Activated naive CD4-positive, alpha-beta T cell treated with anti-CD3 and anti-CD28 coated beads, Interleukin-2, amount 50 U/mL, for 24 hours (primary cell): ENCODE results near the gene RPS6KA1.
A peak's percentile ranks its signal among the peaks of the same experiment; 100 is the strongest.
"Not testable (repeated sequence)": the region's sequence is repeated elsewhere in the genome, so short reads cannot be mapped to it uniquely, and the experiment has no call there.

Experiments used
- H3K27ac Mint-ChIP-seq: one replicate; pipeline ENCODE4 v1.8.0; 2021; ENCODE audit warnings: mild to moderate bottlenecking, mixed read lengths
- H3K27me3 Mint-ChIP-seq: one replicate; pipeline ENCODE4 v1.8.0; 2021; ENCODE audit warnings: mixed read lengths
- H3K36me3 Mint-ChIP-seq: one replicate; pipeline ENCODE4 v1.8.0; 2021; ENCODE audit warnings: mixed read lengths
- H3K4me1 Mint-ChIP-seq: one replicate; pipeline ENCODE4 v1.8.0; 2021; ENCODE audit warnings: mixed read lengths
- H3K4me3 Mint-ChIP-seq: one replicate; pipeline ENCODE4 v1.8.0; 2021; ENCODE audit warnings: mild to moderate bottlenecking, mixed read lengths
- H3K9me3 Mint-ChIP-seq: one replicate; pipeline ENCODE4 v1.8.0; 2021; ENCODE audit warnings: mixed read lengths

The RPS6KA1 gene

DNA sequence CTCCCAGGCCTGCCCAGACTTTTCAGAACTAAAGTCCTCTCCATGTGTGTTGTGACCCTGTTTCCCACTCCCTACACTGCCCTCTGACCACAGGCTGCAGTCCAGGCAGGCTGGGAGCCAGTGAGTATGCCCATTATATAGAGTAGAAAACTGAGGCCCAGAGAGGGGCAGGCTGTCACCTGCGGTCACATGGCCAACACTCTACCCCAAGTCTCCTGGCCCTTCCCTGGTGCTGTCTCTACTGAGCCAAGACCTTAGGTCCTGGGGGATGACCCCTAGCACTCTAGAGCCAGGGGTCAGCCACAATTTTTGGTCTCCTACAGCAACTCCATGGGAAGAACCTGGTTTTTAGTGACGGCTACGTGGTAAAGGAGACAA is 30.8 kb downstream of the RPS6KA1 start:
- Mint-ChIP-seq H3K4me3 (no peak overlapping the region), H3K36me3 (peaks cover 24% of the 10 kb centered on the region), H3K27ac (no peak overlapping the region), H3K9me3 (no peaks in the 10 kb centered on the region), H3K4me1 (peaks cover 16% of the 10 kb centered on the region), H3K27me3 (no peaks in the 10 kb centered on the region)

- Mint-ChIP-seq H3K4me3 (no peak overlapping the region), H3K27ac (peak overlapping the region; percentile 87), H3K27me3 (no peaks in the 10 kb centered on the region), H3K4me1 (peaks cover 24% of the 10 kb centered on the region), H3K9me3 (no peaks in the 10 kb centered on the region), H3K36me3 (peaks cover 15% of the 10 kb centered on the region)
Measured at GRCh38 chr1:26570287-26570686, 40.7 kb downstream of the RPS6KA1 start.

DNA sequence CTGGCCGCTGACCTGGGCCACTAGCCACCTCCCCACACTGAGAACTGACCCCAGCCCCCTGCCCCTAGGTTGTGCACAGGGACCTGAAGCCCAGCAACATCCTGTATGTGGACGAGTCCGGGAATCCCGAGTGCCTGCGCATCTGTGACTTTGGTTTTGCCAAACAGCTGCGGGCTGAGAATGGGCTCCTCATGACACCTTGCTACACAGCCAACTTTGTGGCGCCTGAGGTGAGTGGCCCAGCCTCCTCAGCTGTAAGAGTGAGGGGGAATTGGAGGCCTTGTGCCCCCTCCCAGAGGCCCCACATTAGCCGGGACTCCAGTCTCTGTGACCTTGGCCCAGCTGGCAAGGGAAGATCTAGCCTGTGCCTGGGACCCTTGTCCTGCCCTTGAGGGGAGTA is 41.8 kb downstream of the RPS6KA1 start:
- Mint-ChIP-seq H3K36me3 (peaks cover 21% of the 10 kb centered on the region), H3K9me3 (no peaks in the 10 kb centered on the region), H3K4me3 (no peak overlapping the region), H3K4me1 (peaks cover 28% of the 10 kb centered on the region), H3K27ac (no peak overlapping the region), H3K27me3 (no peaks in the 10 kb centered on the region)

GRCh38 chr1:26574018-26574417 is 44.5 kb downstream of the RPS6KA1 start:
- no peaks in the 10 kb centered on the region for H3K9me3 Mint-ChIP-seq
- H3K4me3 Mint-ChIP-seq: no peak overlapping the region
- peaks cover 18% of the 10 kb centered on the region for H3K36me3 Mint-ChIP-seq
- no peaks in the 10 kb centered on the region for H3K27me3 Mint-ChIP-seq
- peaks cover 36% of the 10 kb centered on the region for H3K4me1 Mint-ChIP-seq
- no peak overlapping the region for H3K27ac Mint-ChIP-seq

DNA sequence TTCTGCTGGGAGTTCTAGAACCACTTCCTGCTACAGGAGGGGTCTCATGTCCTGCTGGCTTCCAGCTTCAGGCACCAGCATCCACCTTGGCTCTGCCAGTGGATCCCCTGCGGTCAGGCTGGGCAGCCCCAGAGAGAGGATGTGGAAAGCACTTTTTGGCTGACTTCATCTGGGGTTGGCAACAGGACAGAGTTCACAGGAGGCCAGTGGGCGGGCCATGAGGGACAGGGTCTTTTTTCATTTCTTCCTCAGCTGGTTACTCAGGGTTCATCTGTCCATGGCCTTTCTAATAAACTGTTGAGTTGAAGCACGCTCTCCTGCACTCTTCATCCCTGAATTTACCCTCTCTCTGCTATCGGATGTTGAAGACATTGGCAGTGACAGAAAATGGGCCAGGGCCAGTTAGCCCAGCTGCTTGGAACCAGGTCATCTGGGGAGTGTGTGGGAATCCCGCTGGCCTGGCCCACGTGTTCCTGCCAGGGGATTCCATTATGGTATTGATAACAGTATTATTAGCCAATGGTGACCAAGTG is 45.2 kb downstream of the RPS6KA1 start:
- Mint-ChIP-seq H3K9me3 (no peaks in the 10 kb centered on the region), H3K36me3 (peaks cover 13% of the 10 kb centered on the region), H3K4me3 (no peak overlapping the region), H3K27me3 (no peaks in the 10 kb centered on the region), H3K4me1 (peaks cover 36% of the 10 kb centered on the region), H3K27ac (peak overlapping the region; percentile 61)

- H3K4me3 Mint-ChIP-seq: no peak overlapping the region
- H3K27me3 Mint-ChIP-seq: no peaks in the 10 kb centered on the region
- H3K27ac Mint-ChIP-seq: peak overlapping the region; percentile 41
- peaks cover 35% of the 10 kb centered on the region for H3K4me1 Mint-ChIP-seq
- H3K36me3 Mint-ChIP-seq: peaks cover 12% of the 10 kb centered on the region
- H3K9me3 Mint-ChIP-seq: no peaks in the 10 kb centered on the region
Measured at GRCh38 chr1:26575348-26575747, 45.8 kb downstream of the RPS6KA1 start.

- Mint-ChIP-seq H3K4me3 (peak overlapping the region; percentile 26), H3K36me3 (peaks cover 11% of the 10 kb centered on the region), H3K27me3 (no peaks in the 10 kb centered on the region), H3K27ac (peak overlapping the region; percentile 47), H3K9me3 (no peaks in the 10 kb centered on the region), H3K4me1 (peaks cover 52% of the 10 kb centered on the region)
Measured at GRCh38 chr1:26578167-26578566, 48.6 kb downstream of the RPS6KA1 start.

- Mint-ChIP-seq H3K9me3 (no peaks in the 10 kb centered on the region), H3K27me3 (no peaks in the 10 kb centered on the region), H3K4me3 (no peak overlapping the region), H3K27ac (peak overlapping the region; percentile 3), H3K4me1 (peaks cover 57% of the 10 kb centered on the region), H3K36me3 (peaks cover 8% of the 10 kb centered on the region)
Measured at GRCh38 chr1:26579681-26580111, 50.1 kb downstream of the RPS6KA1 start.

DNA sequence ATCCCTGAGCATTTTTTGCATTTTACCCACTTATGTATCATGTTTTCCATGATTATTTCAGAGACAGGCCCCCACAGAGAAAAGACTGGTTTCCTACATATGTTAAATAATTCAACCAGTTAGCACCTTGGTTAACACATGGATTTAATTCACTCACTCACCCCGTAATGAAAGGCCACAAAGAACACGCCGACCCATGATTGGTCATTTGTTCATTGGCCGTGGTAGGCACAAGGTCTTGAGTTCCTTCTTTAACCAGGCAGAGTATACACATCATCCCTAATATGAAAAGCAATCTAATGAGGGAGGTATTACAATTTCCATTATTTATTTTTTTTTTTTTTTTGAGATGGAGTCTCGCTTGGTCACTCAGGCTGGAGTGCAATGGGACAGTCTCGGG is 50.6 kb downstream of the RPS6KA1 start:
- H3K27me3 Mint-ChIP-seq: no peaks in the 10 kb centered on the region
- no peaks in the 10 kb centered on the region for H3K9me3 Mint-ChIP-seq
- peaks cover 53% of the 10 kb centered on the region for H3K4me1 Mint-ChIP-seq
- H3K27ac Mint-ChIP-seq: peak overlapping the region; percentile 43
- H3K36me3 Mint-ChIP-seq: peaks cover 8% of the 10 kb centered on the region
- no peak overlapping the region for H3K4me3 Mint-ChIP-seq

DNA sequence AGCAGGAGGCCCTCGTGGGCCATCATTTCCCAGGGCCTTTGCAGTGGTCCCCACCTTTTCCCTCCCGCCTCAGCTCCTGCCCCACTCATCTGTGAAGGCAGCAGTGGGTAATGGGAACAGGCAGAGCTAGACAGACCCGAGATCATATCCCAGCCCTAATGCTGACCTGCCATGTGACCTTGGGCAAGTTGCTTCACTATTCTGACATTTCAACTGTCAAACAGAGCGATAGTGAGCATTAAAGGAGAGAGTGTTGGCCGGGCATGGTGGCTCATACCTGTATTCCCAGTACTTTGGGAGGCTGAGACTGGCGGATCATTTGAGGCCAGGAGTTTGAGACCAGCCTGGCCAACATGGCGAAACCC is 51.7 kb downstream of the RPS6KA1 start:
- Mint-ChIP-seq H3K9me3 (no peaks in the 10 kb centered on the region), H3K4me1 (peaks cover 49% of the 10 kb centered on the region), H3K4me3 (peak overlapping the region; percentile 79), H3K36me3 (peaks cover under 1% of the 10 kb centered on the region), H3K27ac (peak overlapping the region; percentile 80), H3K27me3 (no peaks in the 10 kb centered on the region)

DNA sequence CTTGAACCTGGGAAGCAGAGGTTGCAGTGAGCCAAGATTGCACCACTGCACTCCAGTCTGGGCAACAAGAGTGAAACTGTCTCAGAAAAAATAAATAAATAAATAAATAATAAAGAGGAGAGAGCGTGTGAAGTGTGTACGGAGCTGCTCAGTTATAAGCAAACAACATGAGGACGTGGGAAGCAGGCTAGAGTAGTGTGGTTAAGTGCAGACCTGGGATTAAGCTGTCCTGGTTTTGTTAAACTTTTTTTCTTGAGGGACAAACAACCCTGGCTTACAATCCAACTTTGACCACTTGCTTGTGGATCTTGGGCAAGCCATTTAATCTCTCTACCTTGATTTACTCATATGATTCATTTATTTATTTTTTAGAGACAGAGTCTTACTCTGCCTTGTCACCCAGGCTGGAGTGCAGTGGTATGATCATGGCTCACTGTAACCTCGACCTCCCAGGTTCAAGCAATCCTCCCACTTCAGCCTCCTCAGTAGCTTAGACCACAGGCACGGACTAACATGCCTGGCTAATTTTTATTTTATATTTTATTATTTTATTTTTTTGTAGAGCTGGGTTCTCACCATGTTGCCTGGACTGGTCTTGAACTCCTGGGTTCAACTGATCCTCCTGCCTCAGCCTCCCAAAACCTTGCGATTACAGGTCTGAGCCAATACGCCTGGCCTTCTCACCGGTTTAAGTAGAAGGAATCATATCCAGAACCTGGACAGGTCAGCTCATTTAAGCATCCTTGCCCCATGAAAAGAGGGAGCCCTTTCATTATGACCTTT is 52.7 kb downstream of the RPS6KA1 start:
- Mint-ChIP-seq H3K36me3 (no peaks in the 10 kb centered on the region), H3K27ac (peak overlapping the region; percentile 83), H3K27me3 (no peaks in the 10 kb centered on the region), H3K4me1 (peaks cover 48% of the 10 kb centered on the region), H3K4me3 (peak overlapping the region; percentile 73), H3K9me3 (no peaks in the 10 kb centered on the region)

DNA sequence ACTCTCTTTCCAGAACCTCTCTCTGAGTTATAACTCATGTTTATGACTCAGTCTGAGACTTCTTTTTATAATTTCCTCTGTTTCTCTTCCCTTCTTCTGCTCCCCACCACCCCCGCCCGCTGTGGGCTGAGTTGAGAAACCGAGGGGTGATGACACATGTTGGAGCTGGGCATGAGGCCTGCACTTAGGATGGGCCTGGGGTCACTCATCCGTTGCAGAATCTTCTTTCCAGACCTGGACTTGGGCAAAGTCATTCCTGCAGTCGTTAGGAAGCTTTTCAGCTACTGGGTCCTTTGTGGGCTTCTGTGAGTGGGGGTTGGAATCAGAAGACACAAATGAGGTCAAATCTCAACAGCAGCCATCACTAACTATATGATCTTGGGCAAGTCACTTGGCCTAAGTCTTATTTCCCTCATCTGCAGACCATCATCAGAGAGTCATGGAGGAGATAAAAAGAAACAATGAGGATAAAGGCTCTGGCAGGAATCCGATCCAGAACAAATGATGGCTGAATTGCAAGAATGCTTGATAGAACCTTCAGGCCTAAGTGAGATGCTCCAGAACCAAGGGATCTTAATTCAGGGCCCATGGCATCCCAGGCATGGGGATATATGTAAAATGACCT is 53.4 kb downstream of the RPS6KA1 start:
- Mint-ChIP-seq H3K27ac (peak overlapping the region; percentile 83), H3K4me3 (peak overlapping the region; percentile 73), H3K9me3 (no peaks in the 10 kb centered on the region), H3K4me1 (peaks cover 43% of the 10 kb centered on the region), H3K36me3 (no peaks in the 10 kb centered on the region), H3K27me3 (no peaks in the 10 kb centered on the region)

- Mint-ChIP-seq H3K27me3 (no peaks in the 10 kb centered on the region), H3K9me3 (no peaks in the 10 kb centered on the region), H3K36me3 (no peaks in the 10 kb centered on the region), H3K4me3 (peak overlapping the region; percentile 73), H3K4me1 (peaks cover 38% of the 10 kb centered on the region), H3K27ac (no peak overlapping the region)
Measured at GRCh38 chr1:26583646-26584485, 54.3 kb downstream of the RPS6KA1 start.

- not testable (repeated sequence) for H3K27me3 Mint-ChIP-seq, H3K27ac Mint-ChIP-seq, H3K9me3 Mint-ChIP-seq, H3K4me3 Mint-ChIP-seq, H3K36me3 Mint-ChIP-seq
- peaks cover 32% of the 10 kb centered on the region for H3K4me1 Mint-ChIP-seq
Measured at GRCh38 chr1:26584588-26584987, 55.0 kb downstream of the RPS6KA1 start.

DNA sequence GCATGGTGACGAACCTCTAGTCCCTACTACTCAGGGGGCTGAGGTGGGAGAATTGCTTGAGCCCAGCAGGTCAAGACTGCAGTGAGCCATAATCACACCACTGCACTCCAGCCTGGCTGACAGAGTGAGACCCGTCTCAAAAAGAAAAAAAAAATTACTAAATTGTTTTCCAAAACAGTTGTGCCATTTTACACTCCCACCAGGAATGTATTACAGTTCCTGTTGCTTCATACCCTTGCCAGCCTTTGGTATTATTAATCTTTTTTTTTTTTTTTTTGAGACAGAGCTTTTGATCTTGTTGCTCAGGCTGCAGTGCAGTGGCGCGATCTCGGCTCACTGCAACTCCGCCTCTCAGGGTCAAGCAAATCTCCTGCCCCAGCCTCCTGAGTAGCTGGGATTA is 55.9 kb downstream of the RPS6KA1 start:
- H3K36me3 Mint-ChIP-seq: peaks cover 1% of the 10 kb centered on the region
- H3K27me3 Mint-ChIP-seq: no peaks in the 10 kb centered on the region
- no peaks in the 10 kb centered on the region for H3K9me3 Mint-ChIP-seq
- H3K4me1 Mint-ChIP-seq: peaks cover 25% of the 10 kb centered on the region
- no peak overlapping the region for H3K27ac Mint-ChIP-seq
- no peak overlapping the region for H3K4me3 Mint-ChIP-seq

GRCh38 chr1:26593385-26593784 is 63.8 kb downstream of the RPS6KA1 start:
- H3K4me3 Mint-ChIP-seq: no peak overlapping the region
- no peak overlapping the region for H3K27ac Mint-ChIP-seq

More at GRCh38 chr1:26593385-26593784, 63.8 kb downstream of the RPS6KA1 start:
- no peaks in the 10 kb centered on the region for H3K27me3 Mint-ChIP-seq
- peaks cover 1% of the 10 kb centered on the region for H3K36me3 Mint-ChIP-seq
- H3K4me1 Mint-ChIP-seq: peaks cover 6% of the 10 kb centered on the region
- H3K9me3 Mint-ChIP-seq: no peaks in the 10 kb centered on the region
